ENCODE data around the gene SRRM5.

- TF ChIP-seq CTCF (IDR thresholded peaks at IDR 0.05) (no peak), POLR2AphosphoS5 (IDR thresholded peaks at IDR 0.05) (no peak)
These were observed 22.6 kb upstream of the SRRM5 start for GRCh38 chr19:43589277-43589676.

All from stomach (tissue), 4 donors.